MM.1S (cell line): Measurements from ENCODE around the gene DNAH8.
"Not testable (repeated sequence)": the region's sequence is repeated elsewhere in the genome, so short reads cannot be mapped to it uniquely, and the experiment has no call there.

Experiments
- CTCF ChIP-seq: fragments of 300-600 bp; sonication (generic); IDR thresholded peaks from 2 replicates; pipeline ENCODE4 v1.5.1; 2016; ENCODE audit warnings: antibody characterized with exemption, low read length, mixed read lengths
- EZH2 ChIP-seq: fragments of 300-600 bp; sonication (generic); optimal IDR thresholded peaks from 2 replicates; pipeline ENCODE3; 2017; ENCODE audit warnings: low read depth, mild to moderate bottlenecking, antibody characterized with exemption, low read length, mixed read lengths
- EZH2phosphoT487 ChIP-seq: fragments of 300-600 bp; sonication (generic); IDR thresholded peaks from 2 replicates; pipeline ENCODE4 v1.6.1; 2018; ENCODE audit warnings: antibody characterized with exemption, low read length

- not testable (repeated sequence) for TF ChIP-seq CTCF, EZH2phosphoT487, EZH2
These were observed 206.4 kb downstream of the DNAH8 start for GRCh38 chr6:38921540-38921939.
